Thymus (tissue), 11 donors: Measurements from ENCODE around the gene CCDC200. TPM values are rescaled to one million over a fixed set of nuclear protein-coding genes. Genes with fewer than 3 reads are reported as not detected.

ENCODE experiments used
- DNase-seq, 9 donors: peaks; one replicate each; pipeline ENCODE4 v3.0.0-alpha.2; 2013; ENCODE audit warnings: low spot score in 9 of 9, low read depth in 6 of 9, missing footprints in 1 of 9
- H3K27ac ChIP-seq, 2 donors: one replicate each; pipeline ENCODE4 v1.5.1; 2013; ENCODE audit warnings: control low read depth in 1 of 2, low read depth in 1 of 2, low read length in 1 of 2, mild to moderate bottlenecking in 1 of 2, moderate library complexity in 1 of 2
- H3K27me3 ChIP-seq, 2 donors: one replicate each; pipeline ENCODE4 v1.5.1; 2013; ENCODE audit warnings: low read length in 1 of 2; ENCODE audit not compliant: control insufficient read depth in 2 of 2, insufficient read depth in 1 of 2
- H3K36me3 ChIP-seq, 2 donors: one replicate each; pipeline ENCODE4 v1.5.1; 2013; ENCODE audit warnings: low read length in 1 of 2, mild to moderate bottlenecking in 1 of 2, moderate library complexity in 1 of 2; ENCODE audit not compliant: control insufficient read depth in 2 of 2, insufficient read depth in 2 of 2
- H3K4me1 ChIP-seq, 2 donors: one replicate each; pipeline ENCODE4 v1.5.1; 2013; ENCODE audit warnings: low read length in 2 of 2; ENCODE audit not compliant: control insufficient read depth in 2 of 2, insufficient read depth in 2 of 2
- H3K4me3 ChIP-seq, 2 donors: one replicate each; pipeline ENCODE4 v1.5.1; 2013; ENCODE audit warnings: low read length in 2 of 2, control low read depth in 1 of 2, mild to moderate bottlenecking in 1 of 2
- H3K9me3 ChIP-seq, 2 donors: one replicate each; pipeline ENCODE4 v1.5.1; 2013; ENCODE audit warnings: low read length in 1 of 2, mild to moderate bottlenecking in 1 of 2; ENCODE audit not compliant: control insufficient read depth in 2 of 2, insufficient read depth in 1 of 2
- WGBS: extraction: QIAGEN DNeasy Blood & Tissue Kit; methylation state at CpG from one replicate; pipeline ENCODE4 v1.1.7; 2013; 5-methylcytosine and 5-hydroxymethylcytosine counted together
- polyA plus RNA-seq: library from polyadenylated mRNA; stranded (reverse); fragments of 200-250 nt; gene quantifications from one replicate; pipeline ENCODE4 v1.2.3, GENCODE V29; 2013
- total RNA-seq: library from RNA; stranded (reverse); fragments of 120-200 nt; gene quantifications from one replicate; pipeline ENCODE4 v1.2.4, GENCODE V29; 2013
- donor health status: healthy.

CCDC200 gene
- total and polyA plus RNA-seq, 2 donors: 0.39 TPM; not detected in 1

DNA sequence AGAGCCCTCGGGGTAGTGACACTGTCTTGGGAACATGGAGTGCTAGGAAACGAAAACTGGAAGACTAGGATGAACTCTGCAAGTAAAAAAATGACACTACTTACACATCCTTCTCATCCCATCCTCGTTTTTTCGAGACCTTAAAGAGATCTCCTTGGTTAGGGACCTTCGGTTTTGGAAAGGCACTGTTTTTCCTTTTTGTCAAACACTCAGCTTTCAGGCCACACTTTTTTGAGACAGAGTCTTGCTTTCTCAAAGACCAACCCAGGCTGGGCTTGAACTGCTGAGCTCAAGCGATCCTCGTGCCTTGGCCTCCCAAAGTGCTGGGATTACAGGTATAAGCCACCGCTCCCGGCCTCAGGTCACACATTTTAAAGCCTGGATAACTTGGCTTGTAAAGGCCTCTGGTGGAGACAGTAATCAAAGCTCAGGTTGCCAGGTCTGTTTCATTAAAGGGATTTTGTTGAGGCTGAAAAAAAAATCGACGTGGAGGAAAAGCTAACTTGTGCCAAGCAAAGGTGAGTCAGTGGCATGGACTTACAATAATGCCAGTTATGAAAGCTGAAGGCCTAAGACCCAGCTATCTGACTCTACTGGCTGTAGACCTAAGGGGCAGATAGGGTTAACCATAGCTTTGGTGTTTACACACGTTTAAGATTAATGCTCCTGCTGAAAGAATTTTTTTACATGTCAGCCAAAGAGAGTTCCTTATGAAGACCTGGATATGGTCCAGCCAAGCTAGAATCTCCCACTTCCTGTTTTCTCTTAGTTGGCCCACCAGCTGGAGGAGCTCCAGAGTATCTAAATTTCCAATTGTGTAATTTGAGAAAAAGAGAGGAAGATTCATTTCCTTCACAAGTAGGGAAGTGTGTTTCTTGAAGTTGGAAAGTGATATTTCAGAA is 56.6 kb downstream of the CCDC200 start:
- peaks cover 7 to 11% of the 10 kb centered on the region in 2 donors for H3K36me3 ChIP-seq
- peaks cover 12 to 24% of the 10 kb centered on the region in 2 donors for H3K4me1 ChIP-seq
- no peaks in the 10 kb centered on the region for H3K27me3 ChIP-seq
- peak overlapping the region; percentile 70 to 75 for H3K4me3 ChIP-seq
- H3K27ac ChIP-seq: peak overlapping the region; percentile 97 to 100
- DNase-seq: peak in 4 of 9 donors; percentile 4 to 49 (median 11)
- 22% methylated on average over 12 of the region's 12 CpGs for WGBS
- H3K9me3 ChIP-seq: no peaks in the 10 kb centered on the region

Other genes with a start within 250 kb of the CCDC200 start
- gene PTGES3L, start 248.5 kb downstream of the CCDC200 start, total RNA-seq: 0.76 TPM
- gene PTGES3L, start 248.5 kb downstream of the CCDC200 start, polyA plus RNA-seq: 1.1 TPM
- gene RUNDC1, start 248.1 kb downstream of the CCDC200 start, total RNA-seq: 7.1 TPM
- gene RUNDC1, start 248.1 kb downstream of the CCDC200 start, polyA plus RNA-seq: 8.8 TPM
- 2,182 TPM for gene RPL27, start 230.2 kb downstream of the CCDC200 start, total RNA-seq
- gene RPL27, start 230.2 kb downstream of the CCDC200 start, polyA plus RNA-seq: 4,515 TPM
- 53.1 TPM for gene IFI35, start 221.8 kb downstream of the CCDC200 start, total RNA-seq
- 47.6 TPM for gene IFI35, start 221.8 kb downstream of the CCDC200 start, polyA plus RNA-seq
- gene VAT1, start 206.2 kb downstream of the CCDC200 start, total RNA-seq: 46.8 TPM
- 51.7 TPM for gene VAT1, start 206.2 kb downstream of the CCDC200 start, polyA plus RNA-seq
- gene RND2, start 203.4 kb downstream of the CCDC200 start, total RNA-seq: 0.42 TPM
- gene RND2, start 203.4 kb downstream of the CCDC200 start, polyA plus RNA-seq: 0.41 TPM
- gene BRCA1, start 103.3 kb downstream of the CCDC200 start, total RNA-seq: 23.8 TPM
- gene BRCA1, start 103.3 kb downstream of the CCDC200 start, polyA plus RNA-seq: 2.0 TPM
- 61.4 TPM for gene NBR1, start 57.4 kb downstream of the CCDC200 start, total RNA-seq
- gene NBR1, start 57.4 kb downstream of the CCDC200 start, polyA plus RNA-seq: 50.1 TPM
- 2.6 TPM for gene TMEM106A, start 16.7 kb downstream of the CCDC200 start, total RNA-seq
- 4.4 TPM for gene TMEM106A, start 16.7 kb downstream of the CCDC200 start, polyA plus RNA-seq
- gene RNU2-1, start 5.4 kb upstream of the CCDC200 start, total RNA-seq: not detected
- gene RNU2-1, start 5.4 kb upstream of the CCDC200 start, polyA plus RNA-seq: not detected
- gene ARL4D, start 170.4 kb upstream of the CCDC200 start, total RNA-seq: 1.7 TPM
- gene ARL4D, start 170.4 kb upstream of the CCDC200 start, polyA plus RNA-seq: 26.8 TPM